GM19193 (cell line): Measurements from ENCODE around the gene KDM4F.
"Not testable (repeated sequence)": the region's sequence is repeated elsewhere in the genome, so short reads cannot be mapped to it uniquely, and the experiment has no call there.

Experiments used
- POLR2A ChIP-seq: IDR thresholded peaks from 4 replicates; pipeline ENCODE4 v1.6.1; 2011; ENCODE audit not compliant: insufficient read depth, insufficient read length; ENCODE audit errors: extremely low read depth

Gene KDM4F

DNA sequence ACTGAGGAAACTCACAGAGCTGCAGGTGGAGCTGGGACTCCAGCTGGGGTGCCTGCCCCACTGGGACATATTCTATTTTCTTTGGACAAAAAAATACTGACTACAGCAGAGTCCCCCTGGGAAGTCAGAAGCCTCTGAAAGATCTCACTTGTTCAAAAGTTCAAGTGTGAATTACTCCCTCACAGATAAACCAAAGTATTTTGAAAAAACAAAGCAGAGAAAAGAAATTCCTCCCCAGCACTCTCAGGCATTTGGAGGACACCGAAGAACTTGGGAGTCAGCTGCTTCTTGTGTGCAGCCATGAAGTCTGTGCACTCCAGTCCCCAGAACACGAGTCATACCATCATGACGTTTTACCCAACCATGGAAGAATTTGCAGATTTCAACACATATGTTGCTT, at the start of gene KDM4F:
Gene KDM4F, plus strand, starts transcription at position 301 of the 400 bp plus-strand sequence.
- not testable (repeated sequence) for TF ChIP-seq POLR2A

DNA sequence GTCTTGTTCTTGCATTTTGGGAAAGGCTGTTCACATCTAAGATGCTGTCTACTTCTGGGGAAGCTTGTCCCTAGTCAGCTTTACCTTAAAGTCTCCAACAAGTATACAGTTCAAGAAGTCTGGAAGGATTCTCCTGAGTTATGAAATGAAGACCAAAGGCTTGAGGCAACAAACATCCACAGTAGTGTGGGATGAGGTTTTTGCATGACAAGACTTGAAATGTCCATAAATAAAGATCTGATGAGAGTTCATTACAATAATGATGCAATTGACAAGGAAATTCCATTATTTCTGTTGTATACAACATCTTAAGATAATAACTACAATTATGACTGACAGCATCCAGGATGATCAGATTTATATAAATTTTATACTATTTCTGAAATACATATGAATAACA, 45.5 kb upstream of the KDM4F start:
- TF ChIP-seq POLR2A = no peak

GRCh38 chr11:95005642-95006041, 43.6 kb upstream of the KDM4F start:
- no peak for TF ChIP-seq POLR2A

GRCh38 chr11:95011376-95011775, 37.8 kb upstream of the KDM4F start:
- TF ChIP-seq POLR2A = no peak

- no peak for TF ChIP-seq POLR2A
Measured at GRCh38 chr11:95014184-95014821, 34.9 kb upstream of the KDM4F start.

GRCh38 chr11:95016139-95016538, 33.1 kb upstream of the KDM4F start:
- TF ChIP-seq POLR2A = no peak

GRCh38 chr11:95024958-95025357, 24.3 kb upstream of the KDM4F start, which contains the start of gene KDM4E:
Gene KDM4E (plus strand): TSS chr11:95025258. CDS start chr11:95025558, 300 bp downstream.
- TF ChIP-seq POLR2A = no peak

- TF ChIP-seq POLR2A = no peak
Measured at GRCh38 chr11:95028357-95028756, 20.9 kb upstream of the KDM4F start.

- no peak for TF ChIP-seq POLR2A
Measured at GRCh38 chr11:95033051-95033450, 16.2 kb upstream of the KDM4F start.

GRCh38 chr11:95035316-95035715, 13.9 kb upstream of the KDM4F start:
- no peak for TF ChIP-seq POLR2A

- no peak for TF ChIP-seq POLR2A
Measured at GRCh38 chr11:95042239-95042638, 7.0 kb upstream of the KDM4F start.

GRCh38 chr11:95042906-95043305, 6.3 kb upstream of the KDM4F start:
- TF ChIP-seq POLR2A = no peak

GRCh38 chr11:95044010-95044409, 5.2 kb upstream of the KDM4F start:
- TF ChIP-seq POLR2A = no peak

- TF ChIP-seq POLR2A = no peak
Measured at GRCh38 chr11:95045812-95046211, 3.4 kb upstream of the KDM4F start.

- TF ChIP-seq POLR2A = no peak
Measured at GRCh38 chr11:95050595-95051202, 1.5 kb downstream of the KDM4F start.

GRCh38 chr11:95054356-95054755, 5.1 kb downstream of the KDM4F start:
- no peak for TF ChIP-seq POLR2A
